HCT116 (cell line): ENCODE results near the gene UGT1A3.

ENCODE experiments used
- CTCF ChIP-seq, 3 experiments: fragments of 200-600 bp in 1 of 3; sonication (generic) in 1 of 3; IDR thresholded peaks in 2 of 3; conservative IDR thresholded peaks in 1 of 3; 2 replicates each; pipeline ENCODE4 v1.5.1; 2012 to 2017; ENCODE audit warnings: low read depth in 2 of 3, low read length in 2 of 3, antibody characterized with exemption in 1 of 3, borderline replicate concordance in 1 of 3, control low read depth in 1 of 3, mild to moderate bottlenecking in 1 of 3, mixed read lengths in 1 of 3, mixed run types in 1 of 3, moderate library complexity in 1 of 3; ENCODE audit not compliant: insufficient read depth in 1 of 3
- SRF ChIP-seq: IDR thresholded peaks from 2 replicates; pipeline ENCODE4 v1.6.1; 2012; ENCODE audit warnings: low read depth

DNA sequence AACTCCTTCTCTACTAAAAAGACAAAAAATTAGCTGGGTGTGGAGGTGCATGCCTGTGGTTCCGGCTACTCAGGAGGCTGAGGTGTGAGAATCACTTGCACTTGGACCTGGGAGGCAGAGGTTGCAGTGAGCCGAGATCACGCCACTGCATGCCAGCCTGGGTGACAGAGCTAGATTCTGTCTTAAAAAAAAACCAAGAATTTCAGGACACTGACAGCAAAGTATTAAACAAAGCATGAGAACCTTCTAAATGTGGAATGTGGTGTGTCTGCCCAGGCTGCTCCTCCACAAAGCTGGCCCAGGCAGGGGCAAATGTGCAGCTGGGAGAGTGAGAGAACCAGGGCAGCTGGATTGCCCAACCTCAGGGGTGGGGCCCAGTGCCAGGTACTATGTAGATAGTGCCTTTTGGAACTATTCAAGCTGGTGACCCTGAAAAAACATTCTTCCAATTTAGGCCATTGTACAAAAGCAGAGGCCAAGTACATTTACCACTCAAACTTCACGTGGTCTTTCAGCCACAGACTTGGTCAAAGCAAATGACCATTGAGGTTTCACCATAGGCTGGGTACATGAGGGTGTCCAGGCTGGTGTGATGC is 22.8 kb upstream of the UGT1A3 start:
- TF ChIP-seq SRF (no peak), CTCF (IDR thresholded peaks at IDR 0.05 in 2 of 3, conservative IDR thresholded peaks at IDR 0.05 in 1 of 3; ENCODE audit: borderline replicate concordance in 1 of 3, insufficient read depth in 1 of 3, low read depth in 2 of 3, low read length in 2 of 3) (no peak)
